Stimulated activated CD4-positive, alpha-beta T cell treated with anti-CD3 and anti-CD28 coated beads, Interleukin-4, amount 100 ng/mL, for 24 hours (primary cell): Measurements from ENCODE around the gene FAM111B.
"Not testable (repeated sequence)": the region's sequence is repeated elsewhere in the genome, so short reads cannot be mapped to it uniquely, and the experiment has no call there.

Source experiments
- DNase-seq: peaks from one replicate; pipeline ENCODE4 v3.0.0-alpha.2; 2020

Gene FAM111B

GRCh38 chr11:59107721-59108120 is 684 bp downstream of the FAM111B start:
- DNase-seq, result not testable (repeated sequence)

GRCh38 chr11:59112494-59112893 is 5.5 kb downstream of the FAM111B start:
- DNase-seq, result no peak

- DNase-seq, result no peak
Observed at GRCh38 chr11:59114344-59114743, 7.3 kb downstream of the FAM111B start.

- DNase-seq, result no peak
Observed at GRCh38 chr11:59115553-59115952, 8.5 kb downstream of the FAM111B start.

- no peak for DNase-seq
Observed at GRCh38 chr11:59117774-59118173, 10.7 kb downstream of the FAM111B start.

GRCh38 chr11:59119826-59120225 is 12.8 kb downstream of the FAM111B start:
- DNase-seq, result no peak

- peak; percentile 89 for DNase-seq
Observed at GRCh38 chr11:59135648-59136461, 28.8 kb downstream of the FAM111B start.

- not testable (repeated sequence) for DNase-seq
Observed at GRCh38 chr11:59136551-59136950, 29.5 kb downstream of the FAM111B start.

- DNase-seq, result no peak
Observed at GRCh38 chr11:59137190-59137589, 30.2 kb downstream of the FAM111B start.

- no peak for DNase-seq
Observed at GRCh38 chr11:59138643-59139042, 31.6 kb downstream of the FAM111B start.

GRCh38 chr11:59141191-59141590 is 34.2 kb downstream of the FAM111B start:
- DNase-seq, result no peak

GRCh38 chr11:59141673-59142460 is 34.8 kb downstream of the FAM111B start:
- DNase-seq, result no peak

- DNase-seq, result peak; percentile 81
Observed at GRCh38 chr11:59142530-59143507, 35.8 kb downstream of the FAM111B start, which contains the start of gene FAM111A. TSS of gene FAM111A (plus strand) at chr11:59142856. CDS start at chr11:59148873, 6,017 bp downstream.

GRCh38 chr11:59144096-59144495 is 37.1 kb downstream of the FAM111B start:
- no peak for DNase-seq

- DNase-seq, result peak; percentile 72
Observed at GRCh38 chr11:59144579-59145345, 37.7 kb downstream of the FAM111B start.

- no peak for DNase-seq
Observed at GRCh38 chr11:59145534-59145933, 38.5 kb downstream of the FAM111B start.

- DNase-seq, result no peak
Observed at GRCh38 chr11:59151761-59152160, 44.7 kb downstream of the FAM111B start.

GRCh38 chr11:59152312-59152951 is 45.4 kb downstream of the FAM111B start:
- peak; percentile 36 for DNase-seq

GRCh38 chr11:59154610-59155009 is 47.6 kb downstream of the FAM111B start:
- DNase-seq, result no peak

GRCh38 chr11:59157433-59157832 is 50.4 kb downstream of the FAM111B start:
- no peak for DNase-seq
